T-helper 2 cell treated with Interferon-gamma antibody and Interleukin-4, amounts not matched to agents 5 μg/mL and 100 μg/mL, for 36 hours (primary cell): ENCODE data around the gene WNT2B.

Source experiments
- DNase-seq: peaks from one replicate; pipeline ENCODE4 v3.0.0; 2021; ENCODE audit warnings: low spot score
- H3K27ac Mint-ChIP-seq: one replicate; pipeline ENCODE4 v1.8.0; 2021; ENCODE audit warnings: mild to moderate bottlenecking, mixed read lengths
- H3K27me3 Mint-ChIP-seq: one replicate; pipeline ENCODE4 v1.8.0; 2021; ENCODE audit warnings: low read depth, mixed read lengths
- H3K36me3 Mint-ChIP-seq: one replicate; pipeline ENCODE4 v1.8.0; 2021; ENCODE audit warnings: low read depth, mixed read lengths
- H3K4me1 Mint-ChIP-seq: one replicate; pipeline ENCODE4 v1.8.0; 2021; ENCODE audit warnings: low read depth, mixed read lengths
- H3K4me3 Mint-ChIP-seq: one replicate; pipeline ENCODE4 v1.8.0; 2022; ENCODE audit warnings: mild to moderate bottlenecking, moderate library complexity, mixed read lengths
- H3K9me3 Mint-ChIP-seq: one replicate; pipeline ENCODE4 v1.8.0; 2021; ENCODE audit warnings: mixed read lengths

WNT2B gene

GRCh38 chr1:112524986-112525385 is 16.2 kb downstream of the WNT2B start:
- H3K4me1 Mint-ChIP-seq = no peaks in the 10 kb centered on the region
- no peak for DNase-seq
- no peak overlapping the region for H3K27ac Mint-ChIP-seq
- no peak overlapping the region for H3K4me3 Mint-ChIP-seq
- H3K27me3 Mint-ChIP-seq = no peaks in the 10 kb centered on the region
- peaks cover 2% of the 10 kb centered on the region for H3K36me3 Mint-ChIP-seq
- no peaks in the 10 kb centered on the region for H3K9me3 Mint-ChIP-seq

- DNase-seq = no peak
- no peak overlapping the region for H3K4me3 Mint-ChIP-seq
- peaks cover 2% of the 10 kb centered on the region for H3K36me3 Mint-ChIP-seq
- no peaks in the 10 kb centered on the region for H3K9me3 Mint-ChIP-seq
- no peaks in the 10 kb centered on the region for H3K4me1 Mint-ChIP-seq
- no peak overlapping the region for H3K27ac Mint-ChIP-seq
- no peaks in the 10 kb centered on the region for H3K27me3 Mint-ChIP-seq
These were observed 18.7 kb downstream of the WNT2B start for GRCh38 chr1:112527266-112528010.

GRCh38 chr1:112528076-112528475 is 19.3 kb downstream of the WNT2B start:
- no peak overlapping the region for H3K4me3 Mint-ChIP-seq
- no peak for DNase-seq
- no peaks in the 10 kb centered on the region for H3K4me1 Mint-ChIP-seq
- no peaks in the 10 kb centered on the region for H3K27me3 Mint-ChIP-seq
- H3K27ac Mint-ChIP-seq = no peak overlapping the region
- H3K36me3 Mint-ChIP-seq = peaks cover 2% of the 10 kb centered on the region
- H3K9me3 Mint-ChIP-seq = no peaks in the 10 kb centered on the region

- Mint-ChIP-seq H3K9me3 (no peaks in the 10 kb centered on the region), H3K36me3 (peaks cover 2% of the 10 kb centered on the region), H3K27me3 (no peaks in the 10 kb centered on the region), H3K4me1 (no peaks in the 10 kb centered on the region), H3K27ac (no peak overlapping the region), H3K4me3 (no peak overlapping the region)
- no peak for DNase-seq
These were observed 20.5 kb downstream of the WNT2B start for GRCh38 chr1:112529301-112529700.

GRCh38 chr1:112530832-112531231 is 22.1 kb downstream of the WNT2B start:
- no peaks in the 10 kb centered on the region for H3K27me3 Mint-ChIP-seq
- DNase-seq = no peak
- H3K4me1 Mint-ChIP-seq = no peaks in the 10 kb centered on the region
- no peak overlapping the region for H3K4me3 Mint-ChIP-seq
- H3K36me3 Mint-ChIP-seq = peaks cover 2% of the 10 kb centered on the region
- no peaks in the 10 kb centered on the region for H3K9me3 Mint-ChIP-seq
- no peak overlapping the region for H3K27ac Mint-ChIP-seq

- no peaks in the 10 kb centered on the region for H3K4me1 Mint-ChIP-seq
- no peaks in the 10 kb centered on the region for H3K9me3 Mint-ChIP-seq
- no peak overlapping the region for H3K4me3 Mint-ChIP-seq
- DNase-seq = no peak
- no peaks in the 10 kb centered on the region for H3K36me3 Mint-ChIP-seq
- no peaks in the 10 kb centered on the region for H3K27me3 Mint-ChIP-seq
- H3K27ac Mint-ChIP-seq = no peak overlapping the region
These were observed 23.3 kb downstream of the WNT2B start for GRCh38 chr1:112532064-112532463.

GRCh38 chr1:112533029-112533428 is 24.3 kb downstream of the WNT2B start:
- Mint-ChIP-seq H3K4me3 (no peak overlapping the region), H3K36me3 (no peaks in the 10 kb centered on the region), H3K9me3 (no peaks in the 10 kb centered on the region), H3K27ac (no peak overlapping the region), H3K27me3 (no peaks in the 10 kb centered on the region), H3K4me1 (no peaks in the 10 kb centered on the region)
- DNase-seq = no peak

GRCh38 chr1:112536561-112536960 is 27.8 kb downstream of the WNT2B start:
- Mint-ChIP-seq H3K9me3 (no peaks in the 10 kb centered on the region), H3K4me1 (no peaks in the 10 kb centered on the region), H3K27me3 (no peaks in the 10 kb centered on the region), H3K27ac (no peak overlapping the region), H3K4me3 (no peak overlapping the region), H3K36me3 (no peaks in the 10 kb centered on the region)
- no peak for DNase-seq

- no peaks in the 10 kb centered on the region for H3K9me3 Mint-ChIP-seq
- H3K27ac Mint-ChIP-seq = no peak overlapping the region
- no peak for DNase-seq
- no peaks in the 10 kb centered on the region for H3K4me1 Mint-ChIP-seq
- H3K27me3 Mint-ChIP-seq = no peaks in the 10 kb centered on the region
- no peaks in the 10 kb centered on the region for H3K36me3 Mint-ChIP-seq
- H3K4me3 Mint-ChIP-seq = no peak overlapping the region
These were observed 28.7 kb downstream of the WNT2B start for GRCh38 chr1:112537456-112537855.

- H3K9me3 Mint-ChIP-seq = no peaks in the 10 kb centered on the region
- H3K4me3 Mint-ChIP-seq = no peak overlapping the region
- no peak overlapping the region for H3K27ac Mint-ChIP-seq
- H3K27me3 Mint-ChIP-seq = no peaks in the 10 kb centered on the region
- DNase-seq = no peak
- H3K4me1 Mint-ChIP-seq = no peaks in the 10 kb centered on the region
- H3K36me3 Mint-ChIP-seq = no peaks in the 10 kb centered on the region
These were observed 30.1 kb downstream of the WNT2B start for GRCh38 chr1:112538883-112539282.

- Mint-ChIP-seq H3K27ac (no peak overlapping the region), H3K4me1 (no peaks in the 10 kb centered on the region), H3K36me3 (no peaks in the 10 kb centered on the region), H3K27me3 (no peaks in the 10 kb centered on the region), H3K9me3 (no peaks in the 10 kb centered on the region), H3K4me3 (no peak overlapping the region)
- DNase-seq = no peak
These were observed 31.5 kb downstream of the WNT2B start for GRCh38 chr1:112540226-112540794.

- H3K9me3 Mint-ChIP-seq = no peaks in the 10 kb centered on the region
- no peak for DNase-seq
- no peaks in the 10 kb centered on the region for H3K27me3 Mint-ChIP-seq
- no peak overlapping the region for H3K27ac Mint-ChIP-seq
- H3K4me3 Mint-ChIP-seq = no peak overlapping the region
- H3K4me1 Mint-ChIP-seq = no peaks in the 10 kb centered on the region
- no peaks in the 10 kb centered on the region for H3K36me3 Mint-ChIP-seq
These were observed 32.5 kb downstream of the WNT2B start for GRCh38 chr1:112541299-112541698.

GRCh38 chr1:112542206-112542973 is 33.6 kb downstream of the WNT2B start:
- DNase-seq = no peak
- H3K36me3 Mint-ChIP-seq = no peaks in the 10 kb centered on the region
- no peak overlapping the region for H3K27ac Mint-ChIP-seq
- H3K4me1 Mint-ChIP-seq = no peaks in the 10 kb centered on the region
- no peaks in the 10 kb centered on the region for H3K27me3 Mint-ChIP-seq
- H3K9me3 Mint-ChIP-seq = no peaks in the 10 kb centered on the region
- no peak overlapping the region for H3K4me3 Mint-ChIP-seq

GRCh38 chr1:112544011-112544688 is 35.4 kb downstream of the WNT2B start:
- H3K4me3 Mint-ChIP-seq = no peak overlapping the region
- H3K36me3 Mint-ChIP-seq = no peaks in the 10 kb centered on the region
- H3K27me3 Mint-ChIP-seq = no peaks in the 10 kb centered on the region
- H3K4me1 Mint-ChIP-seq = no peaks in the 10 kb centered on the region
- DNase-seq = no peak
- no peak overlapping the region for H3K27ac Mint-ChIP-seq
- H3K9me3 Mint-ChIP-seq = no peaks in the 10 kb centered on the region
